ENCODE measurements around the gene LARP4B.

DNA sequence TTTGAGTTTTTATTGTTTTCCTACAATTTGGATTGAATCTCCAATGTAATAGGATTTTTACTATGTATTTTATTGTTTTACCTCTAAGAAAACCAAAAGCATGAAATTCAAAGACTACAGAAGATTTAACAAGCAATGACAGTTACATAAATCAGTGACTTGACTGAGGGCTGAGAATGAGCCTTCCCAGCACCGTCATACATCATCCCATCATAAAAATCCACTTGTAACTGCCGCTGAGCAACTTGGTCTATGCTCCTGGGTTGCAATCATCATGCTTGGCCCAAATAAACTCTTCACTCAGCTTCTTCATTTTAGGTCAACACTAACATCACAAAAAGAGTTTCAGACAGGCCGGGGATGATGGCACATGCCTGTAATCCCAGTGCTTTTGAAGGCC is 13.5 kb downstream of the LARP4B start:
- TF ChIP-seq, protein P1, sequence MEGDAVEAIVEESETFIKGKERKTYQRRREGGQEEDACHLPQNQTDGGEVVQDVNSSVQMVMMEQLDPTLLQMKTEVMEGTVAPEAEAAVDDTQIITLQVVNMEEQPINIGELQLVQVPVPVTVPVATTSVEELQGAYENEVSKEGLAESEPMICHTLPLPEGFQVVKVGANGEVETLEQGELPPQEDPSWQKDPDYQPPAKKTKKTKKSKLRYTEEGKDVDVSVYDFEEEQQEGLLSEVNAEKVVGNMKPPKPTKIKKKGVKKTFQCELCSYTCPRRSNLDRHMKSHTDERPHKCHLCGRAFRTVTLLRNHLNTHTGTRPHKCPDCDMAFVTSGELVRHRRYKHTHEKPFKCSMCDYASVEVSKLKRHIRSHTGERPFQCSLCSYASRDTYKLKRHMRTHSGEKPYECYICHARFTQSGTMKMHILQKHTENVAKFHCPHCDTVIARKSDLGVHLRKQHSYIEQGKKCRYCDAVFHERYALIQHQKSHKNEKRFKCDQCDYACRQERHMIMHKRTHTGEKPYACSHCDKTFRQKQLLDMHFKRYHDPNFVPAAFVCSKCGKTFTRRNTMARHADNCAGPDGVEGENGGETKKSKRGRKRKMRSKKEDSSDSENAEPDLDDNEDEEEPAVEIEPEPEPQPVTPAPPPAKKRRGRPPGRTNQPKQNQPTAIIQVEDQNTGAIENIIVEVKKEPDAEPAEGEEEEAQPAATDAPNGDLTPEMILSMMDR (IDR thresholded peaks at IDR 0.05; ENCODE audit: low read length) = no peak
- TF ChIP-seq EZH2 (optimal IDR thresholded peaks at IDR 0.05; ENCODE audit: low read depth, low read length) = no peak

Data from MM.1S (cell line).